Esophagus squamous epithelium (tissue), 4 donors: ENCODE data around the gene P2RY4.

Experiments used
- CTCF ChIP-seq, 6 experiments: fragments of 450-650 bp in 4 of 6; fragments of 200-600 bp in 2 of 6; sonication (generic) in 2 of 6; IDR thresholded peaks; one replicate each; pipeline ENCODE4 v1.5.1; 2016 to 2019; ENCODE audit warnings: antibody characterized with exemption in 6 of 6, mild to moderate bottlenecking in 4 of 6, moderate library complexity in 4 of 6
- POLR2A ChIP-seq, 4 donors: fragments of 450-650 bp; IDR thresholded peaks; one replicate each; pipeline ENCODE4 v1.6.1; 2017; ENCODE audit warnings: antibody characterized with exemption in 4 of 4, mild to moderate bottlenecking in 4 of 4, moderate library complexity in 3 of 4

- TF ChIP-seq CTCF (IDR thresholded peaks at IDR 0.05) (no peak), POLR2A (IDR thresholded peaks at IDR 0.05) (no peak)
These were observed 5.1 kb downstream of the P2RY4 start for GRCh38 chrX:70254909-70255308.
